Liver (tissue), 9 donors: ENCODE results near the gene PIGQ. TPM values are rescaled to one million over a fixed set of nuclear protein-coding genes. Genes with fewer than 3 reads are reported as not detected.

ENCODE experiments used
- DNase-seq: peaks from one replicate; pipeline ENCODE4 v3.0.0-alpha.2; 2017; ENCODE audit warnings: low spot score
- H3K27ac ChIP-seq, 2 donors: one replicate each; pipeline ENCODE4 v1.7.0; 2013; ENCODE audit warnings: inconsistent platforms in 2 of 2, low read length in 2 of 2, control low read depth in 1 of 2, low read depth in 1 of 2, mild to moderate bottlenecking in 1 of 2
- H3K27me3 ChIP-seq, 4 donors: one replicate each; pipeline versions ENCODE4 v1.6.1 to v1.7.0; 2013; ENCODE audit warnings: low read length in 3 of 4, inconsistent platforms in 1 of 4, mild to moderate bottlenecking in 1 of 4, moderate library complexity in 1 of 4; ENCODE audit not compliant: control insufficient read depth in 4 of 4, insufficient read depth in 4 of 4
- H3K36me3 ChIP-seq, 4 donors: one replicate each; pipeline versions ENCODE4 v1.6.1 to v1.7.0; 2013; ENCODE audit warnings: low read length in 3 of 4, mild to moderate bottlenecking in 3 of 4, low read depth in 1 of 4, moderate library complexity in 1 of 4; ENCODE audit not compliant: control insufficient read depth in 4 of 4, insufficient read depth in 3 of 4
- H3K4me1 ChIP-seq, 4 donors: one replicate each; pipeline versions ENCODE4 v1.6.1 to v1.7.0; 2013; ENCODE audit warnings: low read length in 3 of 4, mild to moderate bottlenecking in 3 of 4, moderate library complexity in 1 of 4; ENCODE audit not compliant: control insufficient read depth in 4 of 4, insufficient read depth in 4 of 4
- H3K4me3 ChIP-seq, 3 donors: one replicate each; pipeline versions ENCODE4 v1.6.1 to v1.7.0; 2013; ENCODE audit warnings: low read length in 3 of 3, control low read depth in 1 of 3, low read depth in 1 of 3, mild to moderate bottlenecking in 1 of 3
- H3K9ac ChIP-seq, 2 donors: one replicate each; pipeline ENCODE4 v1.7.0; 2013; ENCODE audit warnings: low read length in 2 of 2, mild to moderate bottlenecking in 2 of 2, moderate library complexity in 2 of 2, control low read depth in 1 of 2, low read depth in 1 of 2
- H3K9me3 ChIP-seq, 4 donors: one replicate each; pipeline versions ENCODE4 v1.6.1 to v1.7.0; 2013; ENCODE audit warnings: low read length in 3 of 4; ENCODE audit not compliant: control insufficient read depth in 4 of 4
- FOXA2 ChIP-seq: IDR thresholded peaks from 2 replicates; pipeline ENCODE4 v1.6.1; 2016; ENCODE audit warnings: antibody characterized with exemption
- GABPA ChIP-seq, 2 donors: IDR thresholded peaks in 1 of 2; conservative IDR thresholded peaks in 1 of 2; 2 replicates each; pipeline ENCODE4 v1.6.1; 2016; ENCODE audit warnings: antibody characterized with exemption in 2 of 2, mild to moderate bottlenecking in 1 of 2, moderate library complexity in 1 of 2
- HNF4G ChIP-seq: IDR thresholded peaks from 2 replicates; pipeline ENCODE4 v1.6.1; 2016; ENCODE audit warnings: antibody characterized with exemption
- YY1 ChIP-seq: IDR thresholded peaks from 2 replicates; pipeline ENCODE4 v1.6.1; 2016; ENCODE audit warnings: antibody characterized with exemption, mild to moderate bottlenecking
- WGBS: extraction: QIAGEN DNeasy Blood & Tissue Kit; methylation state at CpG from one replicate; pipeline ENCODE4 v1.1.7; 2013; 5-methylcytosine and 5-hydroxymethylcytosine counted together
- polyA plus RNA-seq, 2 donors: library from polyadenylated mRNA; stranded (reverse) in 1 of 2; unstranded in 1 of 2; fragments of 200-250 nt in 1 of 2; fragments of >200 nt in 1 of 2; fragmentation: Nextera tagmentation in 1 of 2; extraction: Ambion mirVana in 1 of 2; gene quantifications; one replicate each; pipeline versions ENCODE4 v1.2.1 to v1.2.3, GENCODE V29; 2013 to 2015
- total RNA-seq, 2 donors: library from RNA; depleted of rRNA; stranded (reverse); fragments of >200 nt; gene quantifications; one replicate each; pipeline ENCODE4 v1.2.3, GENCODE V29; 2014
- TF ChIP-seq, protein P1 (sequence below): fragments of 150-350 bp; IDR thresholded peaks from 2 replicates; pipeline ENCODE4 v1.5.1; 2017; ENCODE audit warnings: improper control_type of control experiment, low read depth, low read length; ENCODE audit not compliant: missing input control
- TF ChIP-seq, protein P2 (sequence below): IDR thresholded peaks from 2 replicates; pipeline ENCODE4 v1.6.1; 2016; ENCODE audit warnings: antibody characterized with exemption, mild to moderate bottlenecking
- donor health status: healthy.
- donor health status: healthy.
- donor health status: healthy.
- donor health status: healthy.
- donor health status: healthy.

PIGQ gene
- total and polyA plus RNA-seq, 4 donors: 16.8 to 144 (median 20.6) TPM

DNA sequence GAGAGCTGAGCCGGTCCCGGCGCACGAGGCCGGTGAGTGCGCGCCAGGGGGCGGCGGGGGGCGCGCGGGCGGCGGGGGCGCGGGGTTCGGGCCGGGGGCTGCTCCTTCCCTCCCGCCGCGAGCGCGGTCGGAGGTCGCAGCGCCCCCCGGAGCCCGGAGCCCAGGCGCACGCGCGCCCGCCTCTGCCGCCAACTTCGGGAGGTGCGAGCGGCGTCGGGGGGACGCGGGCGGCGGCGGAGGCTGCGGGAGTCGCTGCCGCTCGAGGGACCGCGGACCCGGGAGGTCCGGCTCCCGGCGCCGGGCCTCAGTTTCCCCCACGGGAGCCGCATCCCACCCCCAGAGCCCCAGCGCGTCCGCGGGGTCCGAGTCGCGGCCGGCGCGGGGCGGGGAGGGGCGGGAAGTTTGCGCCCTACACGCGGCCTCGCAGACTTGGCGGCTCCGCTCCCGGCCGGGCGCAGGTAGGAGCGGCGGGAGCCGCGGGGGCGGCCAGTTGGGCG, 9.5 kb upstream of the PIGQ start, which contains the start of gene PRR35:
Gene PRR35 (plus strand): TSS at position 191 of the 497 bp plus-strand sequence. CDS start 2,901 bp downstream, outside the sequence.
- Histone ChIP-seq H3K27ac (no peak within 1 kb of the TSS), H3K9ac (no peak within 1 kb of the TSS), H3K36me3 (no peaks in the 10 kb centered on the region), H3K27me3 (peaks cover 0 to 5% (median under 1%) of the 10 kb centered on the region in 4 donors), H3K4me1 (peaks cover 3 to 20% (median 8%) of the 10 kb centered on the region in 4 donors), H3K4me3 (peak within 1 kb of the TSS in 1 of 3 donors; percentile 29), H3K9me3 (no peaks in the 10 kb centered on the region)
- 3% methylated on average over 84 of the region's 84 CpGs for WGBS
- TF ChIP-seq GABPA (IDR thresholded peaks at IDR 0.05 in 1 of 2, conservative IDR thresholded peaks at IDR 0.05 in 1 of 2): no peak
- no peak for DNase-seq

DNA sequence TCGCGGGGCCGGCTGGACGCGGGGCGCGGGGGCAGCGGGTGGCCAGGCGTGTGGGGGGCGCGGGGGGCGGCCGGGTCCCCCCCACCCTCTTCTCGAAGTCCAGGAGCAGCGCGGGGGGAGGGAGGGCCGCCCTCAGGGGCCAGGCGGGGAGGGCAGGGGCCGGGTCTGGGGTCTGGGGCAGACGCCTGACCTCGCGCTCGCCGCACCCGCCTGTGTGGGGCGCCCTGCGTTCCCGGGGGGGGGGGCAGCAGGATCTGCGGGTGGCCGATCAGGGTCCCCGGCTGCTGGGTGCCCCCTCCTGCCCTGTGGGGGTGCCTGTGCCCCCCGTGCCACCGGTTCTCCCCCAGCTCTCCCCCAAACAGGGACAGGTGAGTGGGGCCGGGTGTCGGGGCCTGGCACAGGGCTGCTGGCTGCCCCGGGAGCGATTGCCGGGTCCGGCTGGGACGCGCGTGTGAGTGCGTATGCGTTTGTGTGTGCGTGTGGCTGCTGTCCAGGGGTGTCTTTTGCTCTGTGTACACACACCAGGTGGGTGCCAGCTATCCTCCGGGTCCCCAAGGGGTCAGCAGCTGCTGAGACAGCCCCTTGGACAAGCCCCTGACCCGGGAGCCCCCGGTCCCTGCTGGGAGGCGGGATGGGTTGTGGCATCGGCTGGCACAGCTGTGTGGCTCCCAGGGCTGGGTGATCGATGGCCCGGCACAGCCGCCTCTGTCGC, 8.9 kb upstream of the PIGQ start:
- WGBS: 24% methylated on average over 54 of the region's 54 CpGs
- H3K9me3 ChIP-seq: no peaks in the 10 kb centered on the region
- DNase-seq: no peak
- no peak overlapping the region for H3K27ac ChIP-seq
- peaks cover 0 to 5% (median under 1%) of the 10 kb centered on the region in 4 donors for H3K27me3 ChIP-seq
- H3K36me3 ChIP-seq: no peaks in the 10 kb centered on the region
- TF ChIP-seq FOXA2: no peak
- TF ChIP-seq YY1: no peak
- TF ChIP-seq, protein P1, sequence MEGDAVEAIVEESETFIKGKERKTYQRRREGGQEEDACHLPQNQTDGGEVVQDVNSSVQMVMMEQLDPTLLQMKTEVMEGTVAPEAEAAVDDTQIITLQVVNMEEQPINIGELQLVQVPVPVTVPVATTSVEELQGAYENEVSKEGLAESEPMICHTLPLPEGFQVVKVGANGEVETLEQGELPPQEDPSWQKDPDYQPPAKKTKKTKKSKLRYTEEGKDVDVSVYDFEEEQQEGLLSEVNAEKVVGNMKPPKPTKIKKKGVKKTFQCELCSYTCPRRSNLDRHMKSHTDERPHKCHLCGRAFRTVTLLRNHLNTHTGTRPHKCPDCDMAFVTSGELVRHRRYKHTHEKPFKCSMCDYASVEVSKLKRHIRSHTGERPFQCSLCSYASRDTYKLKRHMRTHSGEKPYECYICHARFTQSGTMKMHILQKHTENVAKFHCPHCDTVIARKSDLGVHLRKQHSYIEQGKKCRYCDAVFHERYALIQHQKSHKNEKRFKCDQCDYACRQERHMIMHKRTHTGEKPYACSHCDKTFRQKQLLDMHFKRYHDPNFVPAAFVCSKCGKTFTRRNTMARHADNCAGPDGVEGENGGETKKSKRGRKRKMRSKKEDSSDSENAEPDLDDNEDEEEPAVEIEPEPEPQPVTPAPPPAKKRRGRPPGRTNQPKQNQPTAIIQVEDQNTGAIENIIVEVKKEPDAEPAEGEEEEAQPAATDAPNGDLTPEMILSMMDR: no peak
- no peak overlapping the region for H3K9ac ChIP-seq
- peak overlapping the region in 1 of 3 donors; percentile 29 for H3K4me3 ChIP-seq
- peaks cover 3 to 22% (median 9%) of the 10 kb centered on the region in 4 donors for H3K4me1 ChIP-seq

DNA sequence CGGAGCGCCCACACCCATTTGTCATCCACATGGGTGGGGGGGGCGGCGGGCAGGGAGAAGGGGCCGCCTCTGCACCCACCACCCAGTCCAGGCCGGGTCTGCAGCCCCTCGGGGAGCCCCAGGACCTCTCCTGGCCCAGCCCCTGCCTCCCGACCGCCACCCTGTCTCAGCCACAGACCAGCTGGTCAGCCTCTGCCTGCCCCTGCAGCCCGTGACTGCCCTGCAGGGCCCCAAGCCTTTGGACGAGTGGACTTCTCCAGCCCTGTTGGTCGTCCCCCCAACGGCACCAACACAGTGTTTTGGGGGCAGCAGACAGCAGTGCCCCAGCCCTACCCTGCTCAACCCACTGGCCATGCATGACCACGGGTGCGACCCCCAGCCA, 8.4 kb upstream of the PIGQ start:
- no peak for TF ChIP-seq HNF4G
- TF ChIP-seq, protein P2, sequence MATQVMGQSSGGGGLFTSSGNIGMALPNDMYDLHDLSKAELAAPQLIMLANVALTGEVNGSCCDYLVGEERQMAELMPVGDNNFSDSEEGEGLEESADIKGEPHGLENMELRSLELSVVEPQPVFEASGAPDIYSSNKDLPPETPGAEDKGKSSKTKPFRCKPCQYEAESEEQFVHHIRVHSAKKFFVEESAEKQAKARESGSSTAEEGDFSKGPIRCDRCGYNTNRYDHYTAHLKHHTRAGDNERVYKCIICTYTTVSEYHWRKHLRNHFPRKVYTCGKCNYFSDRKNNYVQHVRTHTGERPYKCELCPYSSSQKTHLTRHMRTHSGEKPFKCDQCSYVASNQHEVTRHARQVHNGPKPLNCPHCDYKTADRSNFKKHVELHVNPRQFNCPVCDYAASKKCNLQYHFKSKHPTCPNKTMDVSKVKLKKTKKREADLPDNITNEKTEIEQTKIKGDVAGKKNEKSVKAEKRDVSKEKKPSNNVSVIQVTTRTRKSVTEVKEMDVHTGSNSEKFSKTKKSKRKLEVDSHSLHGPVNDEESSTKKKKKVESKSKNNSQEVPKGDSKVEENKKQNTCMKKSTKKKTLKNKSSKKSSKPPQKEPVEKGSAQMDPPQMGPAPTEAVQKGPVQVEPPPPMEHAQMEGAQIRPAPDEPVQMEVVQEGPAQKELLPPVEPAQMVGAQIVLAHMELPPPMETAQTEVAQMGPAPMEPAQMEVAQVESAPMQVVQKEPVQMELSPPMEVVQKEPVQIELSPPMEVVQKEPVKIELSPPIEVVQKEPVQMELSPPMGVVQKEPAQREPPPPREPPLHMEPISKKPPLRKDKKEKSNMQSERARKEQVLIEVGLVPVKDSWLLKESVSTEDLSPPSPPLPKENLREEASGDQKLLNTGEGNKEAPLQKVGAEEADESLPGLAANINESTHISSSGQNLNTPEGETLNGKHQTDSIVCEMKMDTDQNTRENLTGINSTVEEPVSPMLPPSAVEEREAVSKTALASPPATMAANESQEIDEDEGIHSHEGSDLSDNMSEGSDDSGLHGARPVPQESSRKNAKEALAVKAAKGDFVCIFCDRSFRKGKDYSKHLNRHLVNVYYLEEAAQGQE: no peak
- no peak overlapping the region for H3K27ac ChIP-seq
- peaks cover 0 to 5% (median under 1%) of the 10 kb centered on the region in 4 donors for H3K27me3 ChIP-seq
- DNase-seq: no peak
- H3K36me3 ChIP-seq: no peaks in the 10 kb centered on the region
- no peaks in the 10 kb centered on the region for H3K9me3 ChIP-seq
- H3K4me3 ChIP-seq: no peak overlapping the region
- WGBS: 81% methylated on average over 15 of the region's 15 CpGs
- peaks cover 3 to 28% (median 10%) of the 10 kb centered on the region in 4 donors for H3K4me1 ChIP-seq
- no peak overlapping the region for H3K9ac ChIP-seq
